K562 (cell line): ENCODE data around the gene FKRP. TPM values are rescaled to one million over a fixed set of nuclear protein-coding genes. Genes with fewer than 3 reads are reported as not detected.

Experiments used
- ATF1 ChIP-seq, 2 experiments: fragments of 450-650 bp in 1 of 2; IDR thresholded peaks; 2 replicates each; pipeline ENCODE4 v1.6.1; 2016; ENCODE audit warnings: missing compliant biosample characterization in 1 of 2, missing genetic modification characterization in 1 of 2
- EP400 ChIP-seq: fragments of 450-650 bp; IDR thresholded peaks from 2 replicates; pipeline ENCODE4 v1.6.1; 2017; ENCODE audit warnings: antibody characterized with exemption, mild to moderate bottlenecking, moderate library complexity
- FOXK2 ChIP-seq, 2 experiments: fragments of 450-650 bp; IDR thresholded peaks in 1 of 2; conservative IDR thresholded peaks in 1 of 2; 2 replicates each; pipeline ENCODE4 v1.6.1; 2016; ENCODE audit warnings: low read depth in 2 of 2, mild to moderate bottlenecking in 1 of 2
- FOXM1 ChIP-seq, 2 experiments: fragments of 450-650 bp in 1 of 2; sonication (generic) in 1 of 2; formaldehyde crosslinking in 1 of 2; IDR thresholded peaks; 2 replicates each; pipeline versions ENCODE4 v1.6.1 to v1.9.0; 2017 to 2022; ENCODE audit warnings: low read depth in 2 of 2, mild to moderate bottlenecking in 2 of 2, missing genetic modification reagents in 1 of 2, moderate library complexity in 1 of 2
- HNRNPK ChIP-seq: fragments of 200-400 bp; formaldehyde crosslinking; IDR thresholded peaks from one replicate; pipeline ENCODE4 v1.6.1; 2018; ENCODE audit warnings: mild to moderate bottlenecking, low read depth, low read length; ENCODE audit not compliant: poor library complexity, severe bottlenecking
- MNT ChIP-seq, 2 experiments: fragments of 450-650 bp; conservative IDR thresholded peaks; 2 replicates each; pipeline ENCODE4 v1.6.1; 2017; ENCODE audit warnings: mild to moderate bottlenecking in 2 of 2, moderate library complexity in 2 of 2
- NFIX ChIP-seq: fragments of 250-450 bp; sonication (Bioruptor Pico); IDR thresholded peaks from 2 replicates; pipeline ENCODE4 v1.4.0; 2020; ENCODE audit warnings: low read depth, mild to moderate bottlenecking, moderate library complexity
- NR1H2 ChIP-seq: sonication (generic); formaldehyde crosslinking; IDR thresholded peaks from 2 replicates; pipeline ENCODE4 v1.4.0; 2020; ENCODE audit warnings: mild to moderate bottlenecking, missing genetic modification reagents
- PATZ1 ChIP-seq: fragments of 250-450 bp; sonication (Bioruptor Pico); IDR thresholded peaks from 2 replicates; pipeline ENCODE4 v1.5.0; 2020; ENCODE audit warnings: mild to moderate bottlenecking, borderline replicate concordance
- PHB2 ChIP-seq: fragments of 450-650 bp; IDR thresholded peaks from 2 replicates; pipeline ENCODE4 v1.6.1; 2017; ENCODE audit warnings: low read depth
- POU5F1 ChIP-seq: fragments of 150-350 bp; IDR thresholded peaks from 2 replicates; pipeline ENCODE4 v1.6.1; 2014; ENCODE audit warnings: borderline replicate concordance, low read length, low read depth, mild to moderate bottlenecking; ENCODE audit not compliant: partially characterized antibody
- ZNF785 ChIP-seq: fragments of 250-450 bp; sonication (Bioruptor Pico); IDR thresholded peaks from 2 replicates; pipeline ENCODE4 v1.4.0; 2020; ENCODE audit warnings: mild to moderate bottlenecking
- ZZZ3 ChIP-seq: fragments of 450-650 bp; IDR thresholded peaks from 2 replicates; pipeline ENCODE4 v1.6.1; 2016; ENCODE audit warnings: antibody characterized with exemption, mild to moderate bottlenecking, moderate library complexity
- polyA plus RNA-seq, 8 experiments: library from polyadenylated mRNA; depleted of rRNA in 4 of 8; stranded (reverse) in 5 of 8; unstranded in 3 of 8; fragments of >200 nt; fragmentation: Nextera tagmentation in 2 of 8; fragmentation: Illumina TruSeq in 1 of 8; extraction: Ambion mirVana in 2 of 8; extraction: Trizol in 1 of 8; gene quantifications; 2 replicates each; pipeline versions ENCODE4 v1.2.1 to v1.2.3, GENCODE V29; 2011 to 2014; ENCODE audit warnings: inconsistent platforms in 1 of 8, missing spikeins in 1 of 8
- total RNA-seq, 7 experiments: library from RNA; depleted of rRNA in 6 of 7; stranded (reverse); fragments of >200 nt in 6 of 7; fragmentation: Illumina TruSeq in 2 of 7; extraction: Trizol in 2 of 7; gene quantifications; 2 replicates each; pipeline versions ENCODE4 v1.2.1 to v1.2.3, GENCODE V29; 2011 to 2021; ENCODE audit warnings: low replicate concordance in 1 of 7
- TF ChIP-seq, protein P1 (sequence below): IDR thresholded peaks from 2 replicates; pipeline ENCODE4 v1.6.1; 2014; ENCODE audit warnings: antibody characterized with exemption
- TF ChIP-seq, protein P2 (sequence below): fragments of 450-650 bp; IDR thresholded peaks from 2 replicates; pipeline ENCODE4 v1.6.1; 2016; ENCODE audit warnings: borderline replicate concordance

Gene FKRP
- total and polyA plus RNA-seq, 9 of the 15 experiments (the other 6 are each of a cell fraction or from before 2014, with no cell fraction given): 0.68 to 16.1 (median 6.5) TPM

- TF ChIP-seq, protein P1, sequence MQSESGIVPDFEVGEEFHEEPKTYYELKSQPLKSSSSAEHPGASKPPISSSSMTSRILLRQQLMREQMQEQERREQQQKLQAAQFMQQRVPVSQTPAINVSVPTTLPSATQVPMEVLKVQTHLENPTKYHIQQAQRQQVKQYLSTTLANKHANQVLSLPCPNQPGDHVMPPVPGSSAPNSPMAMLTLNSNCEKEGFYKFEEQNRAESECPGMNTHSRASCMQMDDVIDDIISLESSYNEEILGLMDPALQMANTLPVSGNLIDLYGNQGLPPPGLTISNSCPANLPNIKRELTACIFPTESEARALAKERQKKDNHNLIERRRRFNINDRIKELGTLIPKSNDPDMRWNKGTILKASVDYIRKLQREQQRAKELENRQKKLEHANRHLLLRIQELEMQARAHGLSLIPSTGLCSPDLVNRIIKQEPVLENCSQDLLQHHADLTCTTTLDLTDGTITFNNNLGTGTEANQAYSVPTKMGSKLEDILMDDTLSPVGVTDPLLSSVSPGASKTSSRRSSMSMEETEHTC: no peak
- TF ChIP-seq PATZ1 (no peak), MNT (conservative IDR thresholded peaks at IDR 0.05) (no peak), HNRNPK (no peak), NR1H2 (CRISPR knock-in tag) (no peak), ZZZ3 (no peak), ATF1 (CRISPR knock-in tag; IDR thresholded peaks at IDR 0.05) (no peak), ATF1 (tag; IDR thresholded peaks at IDR 0.05) (no peak), FOXK2 (conservative IDR thresholded peaks at IDR 0.05 in 1 of 2, IDR thresholded peaks at IDR 0.05 in 1 of 2; ENCODE audit: low read depth in 2 of 2) (no peak), NFIX (no peak), EP400 (no peak), FOXM1 (IDR thresholded peaks at IDR 0.05; ENCODE audit: low read depth) (no peak), FOXM1 (CRISPR knock-in tag; IDR thresholded peaks at IDR 0.05; ENCODE audit: low read depth) (no peak), ZNF785 (no peak), POU5F1 (no peak), PHB2 (no peak)
- TF ChIP-seq, protein P2, sequence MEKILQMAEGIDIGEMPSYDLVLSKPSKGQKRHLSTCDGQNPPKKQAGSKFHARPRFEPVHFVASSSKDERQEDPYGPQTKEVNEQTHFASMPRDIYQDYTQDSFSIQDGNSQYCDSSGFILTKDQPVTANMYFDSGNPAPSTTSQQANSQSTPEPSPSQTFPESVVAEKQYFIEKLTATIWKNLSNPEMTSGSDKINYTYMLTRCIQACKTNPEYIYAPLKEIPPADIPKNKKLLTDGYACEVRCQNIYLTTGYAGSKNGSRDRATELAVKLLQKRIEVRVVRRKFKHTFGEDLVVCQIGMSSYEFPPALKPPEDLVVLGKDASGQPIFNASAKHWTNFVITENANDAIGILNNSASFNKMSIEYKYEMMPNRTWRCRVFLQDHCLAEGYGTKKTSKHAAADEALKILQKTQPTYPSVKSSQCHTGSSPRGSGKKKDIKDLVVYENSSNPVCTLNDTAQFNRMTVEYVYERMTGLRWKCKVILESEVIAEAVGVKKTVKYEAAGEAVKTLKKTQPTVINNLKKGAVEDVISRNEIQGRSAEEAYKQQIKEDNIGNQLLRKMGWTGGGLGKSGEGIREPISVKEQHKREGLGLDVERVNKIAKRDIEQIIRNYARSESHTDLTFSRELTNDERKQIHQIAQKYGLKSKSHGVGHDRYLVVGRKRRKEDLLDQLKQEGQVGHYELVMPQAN: no peak
These were observed 41.1 kb downstream of the FKRP start (continued) for GRCh38 chr19:46787040-46787330.
